ENCODE measurements around the gene NUP214. TPM values are rescaled to one million over a fixed set of nuclear protein-coding genes. Genes with fewer than 3 reads are reported as not detected.

NUP214 gene
- polyA plus RNA-seq, 1 of the 3 experiments (the other 2 are of a cell fraction) = 8.0 TPM

GRCh38 chr9:131122158-131122557, 3.2 kb upstream of the NUP214 start:
- Histone ChIP-seq H2AFZ (ENCODE audit: low read depth) (no peak overlapping the region), H3K9me2 (no peaks in the 10 kb centered on the region), H3K79me2 (ENCODE audit: insufficient read depth) (peaks cover 18% of the 10 kb centered on the region), H3K27ac (ENCODE audit: low read depth in 2 of 2, low read length in 1 of 2) (no peak overlapping the region), H3K4me3 (ENCODE audit: low read depth in 2 of 2, low read length in 1 of 2) (no peak overlapping the region), H3K9me3 (no peaks in the 10 kb centered on the region), H3K4me2 (no peak overlapping the region), H4K20me1 (ENCODE audit: insufficient read depth) (no peaks in the 10 kb centered on the region), H3K27me3 (ENCODE audit: insufficient read depth) (no peaks in the 10 kb centered on the region), H3K36me3 (replicated peaks in 1 of 2; ENCODE audit: control insufficient read depth in 1 of 2, insufficient read depth in 2 of 2, low read length in 1 of 2) (peaks cover 0 to 6% of the 10 kb centered on the region in 2 experiments), H3F3A (replicated peaks; ENCODE audit: insufficient read depth) (no peaks in the 10 kb centered on the region), H3K4me1 (ENCODE audit: control insufficient read depth in 1 of 2, insufficient read depth in 2 of 2, low read depth in 1 of 2, low read length in 1 of 2) (peaks cover 10% of the 10 kb centered on the region in 2 experiments; a peak in 2 of 4 replicates), H3K9ac (no peak overlapping the region)
- ChIA-PET POLR2A (no interaction called here), CTCF (no interaction called here)
- TF ChIP-seq FOSL2 (IDR thresholded peaks at IDR 0.05; ENCODE audit: borderline replicate concordance, low read depth) (no peak), YY1 (IDR thresholded peaks at IDR 0.05; ENCODE audit: low read depth) (no peak), FOXJ3 (CRISPR knock-in tag; IDR thresholded peaks at IDR 0.05) (no peak), ZBTB33 (IDR thresholded peaks at IDR 0.05; ENCODE audit: borderline replicate concordance, low read depth) (no peak), FOXM1 (IDR thresholded peaks at IDR 0.05; ENCODE audit: low read depth) (no peak), PBX3 (IDR thresholded peaks at IDR 0.05) (no peak), NRF1 (IDR thresholded peaks at IDR 0.05; ENCODE audit: low read depth, low read length) (no peak), POLR2AphosphoS5 (IDR thresholded peaks at IDR 0.05; ENCODE audit: low read depth, low read length) (no peak), RFX5 (IDR thresholded peaks at IDR 0.05; ENCODE audit: low read length) (no peak), CTCF (IDR thresholded peaks at IDR 0.05) (no peak), USF2 (IDR thresholded peaks at IDR 0.05; ENCODE audit: borderline replicate concordance, low read depth, low read length) (no peak), MXI1 (IDR thresholded peaks at IDR 0.05; ENCODE audit: low read depth, low read length) (no peak), SIN3A (IDR thresholded peaks at IDR 0.05; ENCODE audit: borderline replicate concordance, low read depth, low read length) (no peak), USF1 (IDR thresholded peaks at IDR 0.05; ENCODE audit: borderline replicate concordance, low read depth) (no peak), GATA2 (CRISPR knock-in tag; IDR thresholded peaks at IDR 0.05) (no peak), TEAD4 (IDR thresholded peaks at IDR 0.05; ENCODE audit: borderline replicate concordance, insufficient read depth) (no peak), CHD2 (IDR thresholded peaks at IDR 0.05; ENCODE audit: low read length, partially characterized antibody) (no peak), MAX (IDR thresholded peaks at IDR 0.05; ENCODE audit: low read depth) (no peak)
- no peak for DNase-seq
- WGBS (ENCODE audit: low lambda C conversion rate) = 16% methylated on average over 2 of the region's 2 CpGs

Data from SK-N-SH (cell line).